Uterus (tissue), 2 donors: ENCODE measurements around the gene PPP2R2D.

Experiments
- POLR2A ChIP-seq, 2 donors: fragments of 450-650 bp; IDR thresholded peaks; one replicate each; pipeline ENCODE4 v1.6.1; 2016; ENCODE audit warnings: antibody characterized with exemption in 2 of 2, mild to moderate bottlenecking in 1 of 2, moderate library complexity in 1 of 2
- TF ChIP-seq, protein P1 (sequence below), 4 experiments: fragments of 200-600 bp in 2 of 4; fragments of 450-650 bp in 2 of 4; sonication (generic) in 2 of 4; IDR thresholded peaks; one replicate each; pipeline ENCODE4 v1.5.1; 2016 to 2019; ENCODE audit warnings: antibody characterized with exemption in 4 of 4, mild to moderate bottlenecking in 2 of 4, moderate library complexity in 1 of 4

DNA sequence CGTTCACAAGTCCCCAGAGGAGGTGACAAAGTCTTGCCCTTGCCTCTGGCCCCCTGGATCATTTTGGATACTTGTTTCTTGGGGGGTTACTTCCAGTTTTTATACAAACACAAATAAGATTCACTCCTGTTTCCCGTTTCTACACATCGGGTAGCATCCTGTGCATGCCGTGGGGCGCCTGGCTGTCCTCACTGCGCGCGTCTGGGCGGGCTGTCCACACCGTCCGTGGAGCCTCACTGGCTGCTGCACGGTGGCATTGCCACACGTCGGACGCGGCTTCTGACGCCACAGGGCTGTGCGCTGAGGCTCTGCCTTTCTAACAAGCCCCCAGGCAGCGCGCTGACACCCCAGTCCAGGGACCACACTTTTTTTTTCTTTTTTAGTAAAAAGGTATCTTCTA, 62.5 kb downstream of the PPP2R2D start:
- TF ChIP-seq, protein P1, sequence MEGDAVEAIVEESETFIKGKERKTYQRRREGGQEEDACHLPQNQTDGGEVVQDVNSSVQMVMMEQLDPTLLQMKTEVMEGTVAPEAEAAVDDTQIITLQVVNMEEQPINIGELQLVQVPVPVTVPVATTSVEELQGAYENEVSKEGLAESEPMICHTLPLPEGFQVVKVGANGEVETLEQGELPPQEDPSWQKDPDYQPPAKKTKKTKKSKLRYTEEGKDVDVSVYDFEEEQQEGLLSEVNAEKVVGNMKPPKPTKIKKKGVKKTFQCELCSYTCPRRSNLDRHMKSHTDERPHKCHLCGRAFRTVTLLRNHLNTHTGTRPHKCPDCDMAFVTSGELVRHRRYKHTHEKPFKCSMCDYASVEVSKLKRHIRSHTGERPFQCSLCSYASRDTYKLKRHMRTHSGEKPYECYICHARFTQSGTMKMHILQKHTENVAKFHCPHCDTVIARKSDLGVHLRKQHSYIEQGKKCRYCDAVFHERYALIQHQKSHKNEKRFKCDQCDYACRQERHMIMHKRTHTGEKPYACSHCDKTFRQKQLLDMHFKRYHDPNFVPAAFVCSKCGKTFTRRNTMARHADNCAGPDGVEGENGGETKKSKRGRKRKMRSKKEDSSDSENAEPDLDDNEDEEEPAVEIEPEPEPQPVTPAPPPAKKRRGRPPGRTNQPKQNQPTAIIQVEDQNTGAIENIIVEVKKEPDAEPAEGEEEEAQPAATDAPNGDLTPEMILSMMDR (IDR thresholded peaks at IDR 0.05), result no peak
- TF ChIP-seq POLR2A (IDR thresholded peaks at IDR 0.05), result no peak
